Liver (tissue), 3 donors: ENCODE results near the gene ARIH1.
"Not testable (repeated sequence)": the region's sequence is repeated elsewhere in the genome, so short reads cannot be mapped to it uniquely, and the experiment has no call there.

Experiments used
- EGR1 ChIP-seq, 2 donors: IDR thresholded peaks; 2 replicates each; pipeline ENCODE4 v1.6.1; 2016 to 2018; ENCODE audit warnings: antibody characterized with exemption in 2 of 2, low read depth in 2 of 2
- GABPA ChIP-seq, 2 donors: IDR thresholded peaks in 1 of 2; conservative IDR thresholded peaks in 1 of 2; 2 replicates each; pipeline ENCODE4 v1.6.1; 2016; ENCODE audit warnings: antibody characterized with exemption in 2 of 2, mild to moderate bottlenecking in 1 of 2, moderate library complexity in 1 of 2
- NR2F2 ChIP-seq: IDR thresholded peaks from 2 replicates; pipeline ENCODE4 v1.6.1; 2016; ENCODE audit warnings: antibody characterized with exemption
- RAD21 ChIP-seq, 2 donors: IDR thresholded peaks; 2 replicates each; pipeline ENCODE4 v1.6.1; 2016; ENCODE audit warnings: antibody characterized with exemption in 2 of 2, mild to moderate bottlenecking in 2 of 2
- TF ChIP-seq, protein P1 (sequence below): fragments of 150-350 bp; IDR thresholded peaks from 2 replicates; pipeline ENCODE4 v1.5.1; 2017; ENCODE audit warnings: improper control_type of control experiment, low read depth, low read length; ENCODE audit not compliant: missing input control
- donor health status: healthy.
- donor health status: healthy.

- TF ChIP-seq NR2F2; EGR1 (IDR thresholded peaks at IDR 0.05; ENCODE audit: low read depth in 2 of 2); GABPA (IDR thresholded peaks at IDR 0.05 in 1 of 2, conservative IDR thresholded peaks at IDR 0.05 in 1 of 2); RAD21 (IDR thresholded peaks at IDR 0.05): not testable (repeated sequence)
- TF ChIP-seq, protein P1, sequence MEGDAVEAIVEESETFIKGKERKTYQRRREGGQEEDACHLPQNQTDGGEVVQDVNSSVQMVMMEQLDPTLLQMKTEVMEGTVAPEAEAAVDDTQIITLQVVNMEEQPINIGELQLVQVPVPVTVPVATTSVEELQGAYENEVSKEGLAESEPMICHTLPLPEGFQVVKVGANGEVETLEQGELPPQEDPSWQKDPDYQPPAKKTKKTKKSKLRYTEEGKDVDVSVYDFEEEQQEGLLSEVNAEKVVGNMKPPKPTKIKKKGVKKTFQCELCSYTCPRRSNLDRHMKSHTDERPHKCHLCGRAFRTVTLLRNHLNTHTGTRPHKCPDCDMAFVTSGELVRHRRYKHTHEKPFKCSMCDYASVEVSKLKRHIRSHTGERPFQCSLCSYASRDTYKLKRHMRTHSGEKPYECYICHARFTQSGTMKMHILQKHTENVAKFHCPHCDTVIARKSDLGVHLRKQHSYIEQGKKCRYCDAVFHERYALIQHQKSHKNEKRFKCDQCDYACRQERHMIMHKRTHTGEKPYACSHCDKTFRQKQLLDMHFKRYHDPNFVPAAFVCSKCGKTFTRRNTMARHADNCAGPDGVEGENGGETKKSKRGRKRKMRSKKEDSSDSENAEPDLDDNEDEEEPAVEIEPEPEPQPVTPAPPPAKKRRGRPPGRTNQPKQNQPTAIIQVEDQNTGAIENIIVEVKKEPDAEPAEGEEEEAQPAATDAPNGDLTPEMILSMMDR: not testable (repeated sequence)
Measured at GRCh38 chr15:72628249-72629067, 154.3 kb downstream of the ARIH1 start.
